MG63 (cell line): ENCODE results near the gene IL4I1. TPM values are rescaled to one million over a fixed set of nuclear protein-coding genes. Genes with fewer than 3 reads are reported as not detected.
A peak's percentile ranks its signal among the peaks of the same experiment; 100 is the strongest.

ENCODE experiments used
- DNase-seq: peaks from one replicate; pipeline ENCODE4 v3.0.0-alpha.2; 2020
- H3K27me3 ChIP-seq: fragments of 250-450 bp; sonication (Bioruptor Pico); 2 replicates; pipeline ENCODE4 v1.5.1; 2020; ENCODE audit warnings: mild to moderate bottlenecking, moderate library complexity
- H3K36me3 ChIP-seq: fragments of 250-450 bp; sonication (Bioruptor Pico); 2 replicates; pipeline ENCODE4 v1.5.1; 2020; ENCODE audit warnings: mild to moderate bottlenecking, moderate library complexity
- H3K4me3 ChIP-seq: fragments of 250-450 bp; sonication (Bioruptor Pico); 2 replicates; pipeline ENCODE4 v1.5.1; 2020; ENCODE audit warnings: mild to moderate bottlenecking, moderate library complexity
- H3K9me3 ChIP-seq: fragments of 250-450 bp; sonication (Bioruptor Pico); 2 replicates; pipeline ENCODE4 v1.5.1; 2020; ENCODE audit warnings: mild to moderate bottlenecking, moderate library complexity
- total RNA-seq: library from RNA; depleted of rRNA; stranded (reverse); fragments of >200 nt; shearing (Covaris generic); gene quantifications from 2 replicates; pipeline ENCODE4 v1.2.3, GENCODE V29; 2014; ENCODE audit warnings: low replicate concordance

IL4I1 gene
- total RNA-seq, 1 experiment from 2014 or later: 3.6 TPM

DNA sequence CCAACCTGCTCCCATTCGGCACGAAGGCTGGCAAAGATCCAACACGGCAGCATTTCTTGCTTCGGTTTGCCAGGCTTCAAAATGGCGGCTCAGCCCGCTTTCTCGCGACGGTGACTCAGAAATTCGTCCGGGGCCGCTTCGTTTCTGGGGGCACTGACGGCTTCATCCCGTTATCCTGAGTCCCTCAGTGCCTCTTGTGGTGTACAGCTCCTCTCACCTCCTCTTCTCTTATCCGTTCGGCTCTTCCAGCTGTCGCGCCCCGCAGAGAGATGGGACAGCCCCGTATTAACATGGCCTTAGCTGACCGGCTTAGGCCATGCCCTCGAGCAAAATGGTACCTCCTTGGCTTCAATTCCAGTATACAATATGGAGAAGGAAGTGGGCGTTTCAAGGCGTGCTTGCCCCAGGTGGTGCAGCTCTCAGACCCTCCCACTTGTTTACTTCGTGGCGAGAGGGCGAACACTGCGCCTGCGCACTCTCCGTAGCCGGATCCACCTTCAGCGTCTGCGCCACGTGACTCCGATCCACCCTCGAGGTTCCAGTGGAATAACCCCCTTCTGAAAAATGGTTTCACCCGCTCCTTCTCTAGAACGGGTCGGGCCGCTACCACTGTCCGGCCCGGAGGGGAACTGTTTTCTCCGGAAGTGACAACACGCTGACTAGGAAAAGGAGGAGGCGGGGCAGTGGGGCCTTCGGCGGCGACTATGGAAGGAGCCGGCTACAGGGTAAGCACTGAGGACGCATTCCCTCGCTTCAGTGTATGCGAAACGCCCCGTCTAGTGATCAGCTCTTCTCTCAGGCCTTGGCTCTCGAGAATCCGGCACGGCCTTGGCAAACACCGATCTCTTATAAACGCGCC lies 19.4 kb downstream of the IL4I1 start, which contains the start of the genes AKT1S1 and TBC1D17:
TSS of gene AKT1S1 (minus strand) at position 336 of the 859 bp plus-strand sequence. CDS start 4,060 bp downstream, outside the sequence.
TSS of gene TBC1D17 (plus strand) at position 683 of the 859 bp plus-strand sequence. CDS start at position 705, 22 bp downstream.
- H3K9me3 ChIP-seq: no peaks in the 10 kb centered on the region
- DNase-seq: peak; percentile 99
- H3K4me3 ChIP-seq: peak within 1 kb of the TSS; percentile 98
- no peaks in the 10 kb centered on the region for H3K27me3 ChIP-seq
- H3K36me3 ChIP-seq: peaks cover 58% of the 10 kb centered on the region

DNA sequence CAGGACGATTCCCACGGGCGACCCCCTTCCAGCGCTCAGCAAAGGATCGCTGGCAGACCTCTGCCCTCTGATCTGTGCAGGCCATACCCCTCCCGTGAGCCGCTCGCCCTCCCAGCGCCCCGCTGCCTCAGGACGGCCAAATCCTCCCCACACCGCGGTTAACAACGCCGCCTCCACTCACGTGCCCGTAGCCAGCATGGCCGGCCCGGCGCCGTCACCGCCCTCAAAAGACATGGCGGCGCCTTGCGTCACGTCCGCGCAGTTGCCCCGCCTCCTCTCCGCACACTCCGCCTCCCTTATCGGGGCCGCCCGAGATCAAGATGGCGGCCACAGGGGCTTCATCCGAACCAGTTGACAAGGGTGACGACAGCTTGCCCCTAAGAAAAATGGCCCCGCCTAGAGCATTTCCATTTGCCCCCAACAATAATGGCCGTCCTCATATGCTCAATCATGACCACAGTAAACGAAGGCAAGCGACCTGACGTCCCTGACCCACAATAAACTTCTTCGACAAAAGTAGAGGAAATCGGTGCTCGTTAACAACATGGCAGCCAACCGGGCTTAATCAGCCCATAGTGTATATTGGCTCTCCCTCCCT lies 20.2 kb downstream of the IL4I1 start:
- H3K9me3 ChIP-seq: no peaks in the 10 kb centered on the region
- H3K27me3 ChIP-seq: no peaks in the 10 kb centered on the region
- H3K36me3 ChIP-seq: peaks cover 55% of the 10 kb centered on the region
- peak; percentile 95 for DNase-seq
- H3K4me3 ChIP-seq: peak overlapping the region; percentile 98

DNA sequence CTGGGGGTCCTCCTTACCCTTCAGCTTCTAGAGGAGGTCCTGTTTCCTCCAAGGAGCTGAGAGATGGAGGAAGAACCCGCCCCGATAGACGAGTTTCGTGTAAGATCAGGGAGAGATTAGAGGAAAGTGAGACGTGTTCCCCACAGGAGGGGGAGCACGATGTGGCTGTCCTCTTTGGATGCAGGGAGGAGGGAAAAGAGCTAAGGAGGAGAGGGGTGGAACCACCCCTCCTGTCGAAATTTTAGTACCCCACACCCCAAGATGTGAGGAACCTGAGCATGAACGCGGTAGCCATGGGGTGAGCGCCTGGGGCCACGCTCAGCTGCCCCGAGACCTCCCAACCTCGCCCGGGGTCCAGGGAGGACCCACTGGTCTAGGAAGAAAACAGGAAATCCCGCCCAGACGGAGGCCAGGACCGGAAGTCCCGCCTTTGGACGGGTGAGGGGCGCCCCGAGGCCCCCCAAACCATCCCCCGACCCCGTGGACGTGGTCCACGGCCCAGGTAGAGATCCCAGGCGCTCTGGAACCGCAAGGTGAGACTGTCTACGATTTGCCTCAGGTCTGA lies 20.7 kb downstream of the IL4I1 start:
- Histone ChIP-seq H3K4me3 (peak overlapping the region; percentile 98), H3K9me3 (no peaks in the 10 kb centered on the region), H3K27me3 (no peaks in the 10 kb centered on the region), H3K36me3 (peaks cover 54% of the 10 kb centered on the region)
- DNase-seq: peak; percentile 60

DNA sequence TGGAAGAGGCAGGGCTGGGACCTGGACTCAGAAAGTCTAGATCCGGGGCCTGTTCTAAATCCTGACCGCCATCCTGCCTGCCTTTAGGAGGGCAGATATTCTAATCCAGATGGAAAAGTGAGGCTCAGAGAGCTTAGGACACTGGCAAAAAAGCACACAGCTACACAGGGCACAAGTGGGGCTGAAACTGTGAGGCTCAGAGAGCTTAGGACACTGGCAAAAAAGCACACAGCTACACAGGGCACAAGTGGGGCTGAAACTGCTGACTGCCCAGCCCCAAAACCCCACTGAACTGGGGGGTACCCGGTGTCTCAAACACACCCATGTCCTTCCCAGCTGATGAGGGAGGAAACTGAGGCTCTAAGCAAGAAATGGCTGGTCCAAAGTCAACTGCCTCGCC lies 21.5 kb downstream of the IL4I1 start:
- H3K36me3 ChIP-seq: peaks cover 54% of the 10 kb centered on the region
- no peaks in the 10 kb centered on the region for H3K27me3 ChIP-seq
- no peak for DNase-seq
- no peaks in the 10 kb centered on the region for H3K9me3 ChIP-seq
- H3K4me3 ChIP-seq: peak overlapping the region; percentile 98

DNA sequence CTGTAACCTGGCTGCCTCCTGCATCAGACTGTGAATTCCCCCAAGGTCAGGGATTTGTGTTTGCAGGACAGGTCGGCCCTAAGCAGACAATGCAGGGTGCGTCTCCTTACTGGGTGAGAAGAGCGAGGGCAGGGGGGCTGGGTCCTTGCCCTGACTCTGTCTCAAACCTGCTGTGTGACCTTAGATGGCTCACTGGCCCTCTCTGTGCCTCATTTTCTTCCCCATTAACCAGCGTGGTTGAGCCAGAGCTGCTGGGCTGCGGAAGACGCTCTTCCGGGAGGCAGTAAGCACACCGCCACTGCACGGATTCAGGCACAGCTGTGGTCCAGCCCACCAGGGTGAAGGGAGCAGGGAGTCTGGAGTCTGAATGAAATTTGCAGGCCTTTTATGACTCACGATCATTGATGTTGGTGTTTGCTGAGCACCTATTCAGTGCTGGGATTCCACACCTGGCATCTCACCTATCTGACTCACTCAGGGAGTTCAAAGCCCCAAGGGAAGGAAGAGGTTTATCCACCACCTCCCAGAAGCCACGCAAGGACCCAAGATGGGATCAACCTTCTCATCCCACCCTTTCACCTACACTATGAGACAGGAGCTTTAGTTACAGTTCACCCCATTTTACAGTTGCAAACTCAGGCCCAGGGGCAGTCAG lies 22.1 kb downstream of the IL4I1 start:
- H3K4me3 ChIP-seq: peak overlapping the region; percentile 98
- H3K9me3 ChIP-seq: no peaks in the 10 kb centered on the region
- no peak for DNase-seq
- H3K36me3 ChIP-seq: peaks cover 53% of the 10 kb centered on the region
- no peaks in the 10 kb centered on the region for H3K27me3 ChIP-seq

DNA sequence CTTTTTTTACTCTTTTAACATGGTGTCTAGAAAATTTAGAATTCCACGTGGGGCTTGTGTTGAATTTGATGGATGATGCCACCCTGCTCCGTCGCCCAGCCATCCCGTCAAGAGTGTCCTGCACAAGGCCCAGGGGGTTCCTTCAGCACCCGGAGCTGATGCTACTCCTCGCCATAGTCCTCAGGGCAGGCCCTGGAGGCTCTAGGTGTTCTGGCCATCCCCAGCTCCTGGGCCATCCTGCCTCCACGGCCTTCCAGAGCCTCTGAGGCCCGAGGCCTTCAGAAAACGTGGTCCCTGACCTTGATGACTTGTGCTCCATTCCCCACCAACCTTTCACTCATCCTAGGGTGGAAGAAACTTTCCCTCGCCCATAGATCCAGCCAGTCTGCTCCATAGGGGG lies 22.9 kb downstream of the IL4I1 start:
- Histone ChIP-seq H3K27me3 (no peaks in the 10 kb centered on the region), H3K4me3 (no peak overlapping the region), H3K36me3 (peaks cover 45% of the 10 kb centered on the region), H3K9me3 (no peaks in the 10 kb centered on the region)
- DNase-seq: no peak

DNA sequence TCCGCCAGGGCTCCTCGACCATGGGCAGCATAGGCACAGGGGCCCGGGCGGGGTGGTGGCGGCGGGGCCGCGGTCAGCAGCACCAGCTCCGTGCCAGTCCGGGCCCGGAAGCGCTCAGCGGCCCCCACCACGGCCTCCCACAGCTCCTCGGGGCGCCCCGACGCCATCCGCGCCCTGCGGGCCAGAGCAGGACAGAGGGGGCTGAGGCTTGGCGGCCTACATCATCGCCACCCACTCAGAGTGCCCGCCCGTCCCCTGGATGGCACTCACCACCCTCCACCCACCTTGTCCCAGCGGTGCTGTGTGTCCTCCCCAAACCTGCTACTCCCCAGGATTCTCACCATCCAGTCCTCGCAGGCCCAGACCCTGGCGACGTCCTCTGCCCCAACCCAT lies 23.6 kb downstream of the IL4I1 start:
- no peak overlapping the region for H3K4me3 ChIP-seq
- no peaks in the 10 kb centered on the region for H3K27me3 ChIP-seq
- no peaks in the 10 kb centered on the region for H3K9me3 ChIP-seq
- H3K36me3 ChIP-seq: peaks cover 40% of the 10 kb centered on the region
- DNase-seq: no peak

DNA sequence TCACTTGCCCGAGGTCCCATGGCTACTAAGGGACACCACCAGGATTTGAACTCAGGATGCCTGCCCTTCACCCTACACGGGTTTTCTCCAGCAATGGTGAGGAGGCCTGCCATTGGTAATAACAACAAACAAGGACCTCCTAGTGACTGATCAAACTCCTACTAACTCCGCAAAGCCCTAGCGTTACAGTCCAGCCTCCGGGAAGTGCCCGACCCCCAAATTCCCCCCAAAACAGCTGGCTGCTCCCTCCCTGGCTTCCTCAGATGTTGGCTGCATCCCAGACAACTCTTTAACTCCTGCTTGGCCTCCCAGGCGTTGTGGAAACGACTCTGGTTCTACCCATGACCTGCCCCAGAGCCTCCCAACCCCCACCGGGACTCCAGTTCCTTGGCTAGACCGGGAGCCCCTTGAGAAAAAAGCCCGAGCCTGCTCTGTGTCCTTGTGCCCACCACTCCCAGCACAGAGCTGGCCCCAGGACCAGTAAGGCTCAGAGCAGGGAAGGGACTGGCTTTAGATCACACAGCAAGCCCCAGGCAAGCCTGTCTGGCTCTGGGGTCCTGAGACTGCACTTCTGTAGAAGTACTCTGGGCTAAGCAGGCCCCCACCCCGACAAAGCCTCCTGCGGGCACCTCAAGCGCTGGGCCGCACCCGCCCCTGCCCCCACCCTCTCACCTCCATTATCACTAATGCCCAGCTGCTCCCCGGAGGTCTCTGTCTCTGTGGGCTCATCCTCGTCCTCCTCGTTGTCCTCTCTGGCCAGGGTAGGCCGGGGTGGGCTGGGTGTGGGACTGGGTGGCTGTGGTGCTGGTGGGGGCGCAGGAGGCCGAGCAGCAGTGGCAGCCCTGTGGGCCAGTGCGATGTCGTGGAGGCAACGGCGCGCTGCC lies 24.2 kb downstream of the IL4I1 start:
- DNase-seq: no peak
- H3K36me3 ChIP-seq: peaks cover 40% of the 10 kb centered on the region
- no peaks in the 10 kb centered on the region for H3K9me3 ChIP-seq
- H3K27me3 ChIP-seq: no peaks in the 10 kb centered on the region
- no peak overlapping the region for H3K4me3 ChIP-seq

DNA sequence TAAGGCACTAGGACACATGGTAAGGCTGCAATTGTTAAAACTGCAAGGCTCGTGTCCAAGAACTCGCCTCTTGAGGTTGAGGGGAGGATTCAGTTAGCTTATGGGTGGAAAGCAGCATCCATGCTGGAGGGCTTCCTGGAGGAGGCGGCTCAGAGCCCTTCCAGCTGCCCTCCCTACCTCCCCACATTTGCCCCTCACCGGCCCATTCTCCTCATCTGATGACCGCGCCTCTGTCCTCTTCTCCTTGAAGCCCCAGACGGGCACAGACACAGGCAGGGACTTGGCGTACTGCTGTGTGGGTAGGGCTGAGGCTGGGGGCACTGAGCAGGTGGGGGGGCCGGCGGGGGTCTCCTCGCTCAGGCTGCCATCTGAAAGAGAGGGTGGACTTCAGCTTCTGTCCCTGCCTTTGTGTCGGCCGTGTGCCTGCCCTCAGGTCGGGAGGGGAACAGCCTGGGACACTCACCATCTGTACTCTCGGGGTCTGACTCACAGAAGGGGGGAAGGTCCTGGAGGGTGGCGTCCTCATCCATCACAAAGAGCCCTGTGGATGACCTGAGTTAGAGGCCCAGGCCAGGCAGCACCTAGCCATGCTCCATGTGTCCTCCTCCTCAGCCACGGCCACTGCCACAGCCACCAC lies 25.2 kb downstream of the IL4I1 start:
- DNase-seq: no peak
- Histone ChIP-seq H3K4me3 (no peak overlapping the region), H3K27me3 (no peaks in the 10 kb centered on the region), H3K9me3 (no peaks in the 10 kb centered on the region), H3K36me3 (peaks cover 41% of the 10 kb centered on the region)

DNA sequence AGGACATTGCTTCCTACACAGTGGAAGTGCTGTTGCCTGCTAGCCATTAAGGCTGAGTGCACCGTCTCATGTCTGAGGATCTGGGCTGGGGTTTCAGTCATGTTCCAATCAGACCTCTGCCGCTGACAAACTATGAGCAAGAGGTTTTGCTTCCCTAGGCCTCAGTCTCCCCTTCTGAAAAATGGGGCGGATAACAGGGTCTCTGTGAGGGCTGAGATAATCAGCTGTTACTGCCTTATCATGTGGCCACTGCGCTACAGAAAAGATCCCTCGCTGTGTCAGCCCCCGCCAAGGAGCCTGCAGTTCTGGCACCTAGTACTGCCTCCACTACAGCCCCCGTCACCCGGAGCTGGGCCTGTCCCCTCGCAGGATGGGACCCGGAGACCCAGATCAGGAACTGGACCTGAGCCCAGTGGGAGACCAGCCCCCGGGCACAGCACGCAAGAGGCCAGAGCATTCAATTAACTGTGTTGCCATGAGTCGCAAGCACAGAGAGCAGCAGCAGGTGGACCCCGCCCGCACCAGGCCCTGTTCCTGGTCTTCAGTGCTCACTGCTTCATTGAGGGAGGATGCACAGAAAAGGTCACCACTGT lies 26.3 kb downstream of the IL4I1 start:
- H3K27me3 ChIP-seq: no peaks in the 10 kb centered on the region
- peaks cover 46% of the 10 kb centered on the region for H3K36me3 ChIP-seq
- no peak for DNase-seq
- H3K4me3 ChIP-seq: peak overlapping the region; percentile 50
- H3K9me3 ChIP-seq: no peaks in the 10 kb centered on the region

DNA sequence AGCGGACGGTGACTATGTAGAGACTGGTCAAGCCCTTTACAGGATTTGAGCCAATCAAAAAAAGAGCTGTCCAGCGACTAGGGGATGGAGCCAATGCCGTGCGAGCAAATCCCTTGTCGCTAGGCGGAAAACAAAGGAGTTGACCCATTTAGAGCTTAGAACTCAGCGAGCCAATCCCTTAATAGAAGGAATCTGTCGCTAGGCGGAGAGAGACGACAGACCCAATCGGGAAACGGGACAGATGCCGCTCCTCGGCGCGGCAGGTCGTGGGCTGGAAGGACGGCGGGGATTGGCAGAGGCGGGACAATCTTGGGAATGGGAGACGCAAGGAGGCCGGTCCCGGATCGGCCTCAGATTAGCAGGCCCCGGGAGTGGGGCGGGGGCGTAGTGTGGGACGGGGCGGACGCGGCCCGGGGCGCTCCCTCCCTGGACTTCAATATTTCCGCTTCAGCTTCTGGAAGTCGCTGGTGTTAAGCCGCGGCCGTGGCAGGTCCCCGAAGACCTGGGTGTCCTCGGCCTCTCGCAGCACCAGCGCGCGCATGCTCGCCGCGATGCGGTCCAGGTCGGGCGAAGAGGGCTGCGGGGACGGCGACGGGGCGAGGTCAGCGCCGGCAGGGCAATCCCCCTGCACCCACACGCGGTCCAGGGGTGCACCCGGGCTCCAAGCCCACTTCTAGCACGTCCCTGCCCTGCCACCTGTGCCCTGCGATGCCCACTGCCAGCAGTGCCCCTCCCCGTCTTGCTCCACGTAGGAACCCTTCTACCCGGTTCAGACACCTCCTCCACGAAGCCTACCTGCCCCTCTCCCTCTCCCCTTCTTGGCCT lies 27.0 kb downstream of the IL4I1 start:
- peak; percentile 97 for DNase-seq
- no peaks in the 10 kb centered on the region for H3K27me3 ChIP-seq
- H3K36me3 ChIP-seq: peaks cover 48% of the 10 kb centered on the region
- H3K4me3 ChIP-seq: peak overlapping the region; percentile 50
- no peaks in the 10 kb centered on the region for H3K9me3 ChIP-seq

DNA sequence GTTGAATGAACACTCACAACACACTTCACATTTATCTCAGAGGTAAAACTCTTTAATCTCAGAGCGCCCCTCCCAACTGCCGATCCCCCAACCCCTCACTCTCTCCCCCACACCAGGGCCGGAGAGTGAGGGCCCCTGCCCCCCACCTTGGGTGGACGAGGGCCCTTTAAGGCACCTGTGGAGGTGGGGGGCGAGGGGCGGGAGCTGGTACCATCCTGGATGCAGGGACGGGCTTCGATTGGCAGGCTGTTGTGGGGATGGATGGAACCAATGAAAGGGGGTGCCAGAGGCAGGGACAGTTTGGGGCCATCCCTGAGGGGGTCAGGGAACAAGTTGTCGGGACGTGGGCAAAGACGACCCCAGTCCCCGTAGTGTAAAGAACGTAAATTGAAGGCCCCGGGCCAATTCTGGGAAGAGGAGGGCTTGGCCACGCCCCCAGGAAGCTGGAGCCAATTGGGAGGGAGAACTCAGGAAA lies 27.6 kb downstream of the IL4I1 start:
- Histone ChIP-seq H3K36me3 (peaks cover 48% of the 10 kb centered on the region), H3K27me3 (no peaks in the 10 kb centered on the region), H3K9me3 (no peaks in the 10 kb centered on the region), H3K4me3 (peak overlapping the region; percentile 38)
- DNase-seq: no peak

DNA sequence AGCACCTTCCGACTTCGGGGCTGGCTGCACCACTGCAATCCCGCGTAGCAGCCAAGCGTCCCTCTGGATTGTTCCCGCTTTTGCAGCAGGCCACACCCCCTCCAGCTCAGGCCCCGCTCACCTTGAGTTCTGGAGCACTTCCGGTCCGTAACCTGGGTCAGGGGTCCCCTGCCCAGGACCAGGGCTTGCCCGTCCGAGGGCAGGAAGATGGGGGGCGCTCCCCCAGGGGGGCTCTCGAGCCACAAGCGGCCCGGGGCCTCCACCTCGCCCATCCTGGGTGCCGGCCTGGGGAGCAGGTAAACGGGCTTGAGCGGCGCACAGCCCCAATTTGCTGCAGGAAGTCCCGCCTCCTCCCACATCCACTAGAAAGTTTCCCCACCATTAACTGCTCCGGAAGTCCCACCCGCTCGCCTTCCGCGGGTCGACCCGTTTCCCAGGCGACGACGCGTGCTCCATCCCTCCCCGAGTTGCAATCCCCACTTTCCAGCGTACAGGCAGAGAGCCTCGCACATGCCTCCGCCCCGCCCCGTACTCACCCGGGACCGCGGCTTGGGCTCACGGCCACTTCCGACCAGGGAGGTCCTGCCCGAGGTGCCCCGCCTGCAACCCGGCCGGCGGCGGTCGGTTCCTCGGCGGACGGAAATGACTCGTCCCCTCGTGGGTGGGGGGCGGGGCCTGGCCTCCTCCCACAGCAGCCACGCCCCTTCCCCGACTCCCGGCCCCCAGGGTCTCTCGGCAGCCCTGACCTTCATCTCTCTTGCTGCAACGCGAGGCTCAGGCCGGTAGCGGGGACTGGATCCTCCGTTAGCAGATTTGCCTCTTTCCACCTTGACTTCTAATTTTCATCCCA lies 29.5 kb downstream of the IL4I1 start, which contains the start of gene PNKP:
TSS of gene PNKP (minus strand) at position 644 of the 850 bp plus-strand sequence. CDS start at position 272, 372 bp downstream.
- no peaks in the 10 kb centered on the region for H3K27me3 ChIP-seq
- peaks cover 55% of the 10 kb centered on the region for H3K36me3 ChIP-seq
- peak within 1 kb of the TSS; percentile 100 for H3K4me3 ChIP-seq
- DNase-seq: peak; percentile 94
- no peaks in the 10 kb centered on the region for H3K9me3 ChIP-seq

DNA sequence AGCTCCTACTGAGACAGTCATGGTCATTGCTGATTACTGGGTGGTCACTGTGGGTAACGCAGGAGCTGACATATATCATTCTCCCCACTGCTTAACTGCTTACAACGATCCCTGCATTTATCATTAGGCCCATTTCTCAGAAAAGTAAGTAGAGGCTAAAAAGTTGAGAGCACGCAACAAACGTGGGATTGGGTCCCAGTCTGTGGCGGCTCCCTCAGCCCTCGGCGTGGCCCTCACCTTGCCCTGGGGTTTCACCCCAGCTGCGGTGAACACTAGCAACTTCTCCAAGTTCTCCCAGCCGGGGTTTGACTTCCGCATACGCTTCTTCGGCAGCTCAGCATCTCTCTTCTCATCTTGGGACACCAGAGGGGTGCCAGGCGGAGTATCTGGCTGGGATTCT lies 31.8 kb downstream of the IL4I1 start:
- DNase-seq: no peak

More for the DNA sequence above, 31.8 kb downstream of the IL4I1 start:
- Histone ChIP-seq H3K36me3 (peaks cover 55% of the 10 kb centered on the region), H3K9me3 (no peaks in the 10 kb centered on the region), H3K4me3 (no peak overlapping the region), H3K27me3 (no peaks in the 10 kb centered on the region)
